ENCODE data around the gene ZXDC. TPM values are rescaled to one million over a fixed set of nuclear protein-coding genes. Genes with fewer than 3 reads are reported as not detected.

ZXDC gene
- total RNA-seq, 1 donor from 2014 or later, result 18.8 TPM

- H3K36me3 ChIP-seq (ENCODE audit: control insufficient read depth in 3 of 3, insufficient read depth in 3 of 3, low read length in 3 of 3), result no peaks in the 10 kb centered on the region
- no peaks in the 10 kb centered on the region for H3K9me3 ChIP-seq (ENCODE audit: control insufficient read depth in 3 of 3, low read length in 3 of 3)
- no peaks in the 10 kb centered on the region for H3K4me1 ChIP-seq (ENCODE audit: control insufficient read depth in 3 of 3, insufficient read depth in 3 of 3, low read length in 3 of 3)
- no peak overlapping the region for H3K9ac ChIP-seq (ENCODE audit: low read depth in 1 of 3, low read length in 3 of 3)
- H3K27me3 ChIP-seq (ENCODE audit: control insufficient read depth in 3 of 3, insufficient read depth in 3 of 3, low read length in 3 of 3), result peaks cover 0 to 4% (median 0%) of the 10 kb centered on the region in 3 donors
- no peak overlapping the region for H3K27ac ChIP-seq (ENCODE audit: low read depth, low read length)
- no peak overlapping the region for H3K4me3 ChIP-seq (ENCODE audit: low read length in 3 of 3)
Observed at GRCh38 chr3:126498929-126499328, 23.2 kb upstream of the ZXDC start.

- no peak overlapping the region for H3K9ac ChIP-seq (ENCODE audit: low read depth in 1 of 3, low read length in 3 of 3)
- no peaks in the 10 kb centered on the region for H3K9me3 ChIP-seq (ENCODE audit: control insufficient read depth in 3 of 3, low read length in 3 of 3)
- H3K27ac ChIP-seq (ENCODE audit: low read depth, low read length), result no peak overlapping the region
- no peaks in the 10 kb centered on the region for H3K36me3 ChIP-seq (ENCODE audit: control insufficient read depth in 3 of 3, insufficient read depth in 3 of 3, low read length in 3 of 3)
- no peaks in the 10 kb centered on the region for H3K27me3 ChIP-seq (ENCODE audit: control insufficient read depth in 3 of 3, insufficient read depth in 3 of 3, low read length in 3 of 3)
- H3K4me3 ChIP-seq (ENCODE audit: low read length in 3 of 3), result no peak overlapping the region
- no peaks in the 10 kb centered on the region for H3K4me1 ChIP-seq (ENCODE audit: control insufficient read depth in 3 of 3, insufficient read depth in 3 of 3, low read length in 3 of 3)
Observed at GRCh38 chr3:126498461-126498860, 22.8 kb upstream of the ZXDC start.

GRCh38 chr3:126497956-126498355 lies 22.3 kb upstream of the ZXDC start:
- no peak overlapping the region for H3K9ac ChIP-seq (ENCODE audit: low read depth in 1 of 3, low read length in 3 of 3)
- H3K27ac ChIP-seq (ENCODE audit: low read depth, low read length), result no peak overlapping the region
- no peaks in the 10 kb centered on the region for H3K36me3 ChIP-seq (ENCODE audit: control insufficient read depth in 3 of 3, insufficient read depth in 3 of 3, low read length in 3 of 3)
- no peak overlapping the region for H3K4me3 ChIP-seq (ENCODE audit: low read length in 3 of 3)
- H3K27me3 ChIP-seq (ENCODE audit: control insufficient read depth in 3 of 3, insufficient read depth in 3 of 3, low read length in 3 of 3), result no peaks in the 10 kb centered on the region
- H3K4me1 ChIP-seq (ENCODE audit: control insufficient read depth in 3 of 3, insufficient read depth in 3 of 3, low read length in 3 of 3), result no peaks in the 10 kb centered on the region
- H3K9me3 ChIP-seq (ENCODE audit: control insufficient read depth in 3 of 3, low read length in 3 of 3), result no peaks in the 10 kb centered on the region

- no peaks in the 10 kb centered on the region for H3K4me1 ChIP-seq (ENCODE audit: control insufficient read depth in 3 of 3, insufficient read depth in 3 of 3, low read length in 3 of 3)
- H3K27ac ChIP-seq (ENCODE audit: low read depth, low read length), result no peak overlapping the region
- H3K27me3 ChIP-seq (ENCODE audit: control insufficient read depth in 3 of 3, insufficient read depth in 3 of 3, low read length in 3 of 3), result peaks cover 0 to 2% (median 0%) of the 10 kb centered on the region in 3 donors
- H3K4me3 ChIP-seq (ENCODE audit: low read length in 3 of 3), result no peak overlapping the region
- no peaks in the 10 kb centered on the region for H3K36me3 ChIP-seq (ENCODE audit: control insufficient read depth in 3 of 3, insufficient read depth in 3 of 3, low read length in 3 of 3)
- no peak overlapping the region for H3K9ac ChIP-seq (ENCODE audit: low read depth in 1 of 3, low read length in 3 of 3)
- H3K9me3 ChIP-seq (ENCODE audit: control insufficient read depth in 3 of 3, low read length in 3 of 3), result no peaks in the 10 kb centered on the region
Observed at GRCh38 chr3:126496894-126497850, 21.5 kb upstream of the ZXDC start.

GRCh38 chr3:126495786-126496185 lies 20.1 kb upstream of the ZXDC start:
- Histone ChIP-seq H3K36me3 (ENCODE audit: control insufficient read depth in 3 of 3, insufficient read depth in 3 of 3, low read length in 3 of 3) (no peaks in the 10 kb centered on the region), H3K4me3 (ENCODE audit: low read length in 3 of 3) (no peak overlapping the region), H3K27me3 (ENCODE audit: control insufficient read depth in 3 of 3, insufficient read depth in 3 of 3, low read length in 3 of 3) (peaks cover 0 to 2% (median 0%) of the 10 kb centered on the region in 3 donors), H3K9ac (ENCODE audit: low read depth in 1 of 3, low read length in 3 of 3) (no peak overlapping the region), H3K9me3 (ENCODE audit: control insufficient read depth in 3 of 3, low read length in 3 of 3) (no peaks in the 10 kb centered on the region), H3K27ac (ENCODE audit: low read depth, low read length) (no peak overlapping the region), H3K4me1 (ENCODE audit: control insufficient read depth in 3 of 3, insufficient read depth in 3 of 3, low read length in 3 of 3) (peaks cover 5 to 9% (median 8%) of the 10 kb centered on the region in 3 donors)

GRCh38 chr3:126494970-126495230 lies 19.2 kb upstream of the ZXDC start:
- H3K27ac ChIP-seq (ENCODE audit: low read depth, low read length), result no peak overlapping the region
- no peak overlapping the region for H3K9ac ChIP-seq (ENCODE audit: low read depth in 1 of 3, low read length in 3 of 3)
- H3K36me3 ChIP-seq (ENCODE audit: control insufficient read depth in 3 of 3, insufficient read depth in 3 of 3, low read length in 3 of 3), result no peaks in the 10 kb centered on the region
- H3K9me3 ChIP-seq (ENCODE audit: control insufficient read depth in 3 of 3, low read length in 3 of 3), result no peaks in the 10 kb centered on the region
- H3K4me1 ChIP-seq (ENCODE audit: control insufficient read depth in 3 of 3, insufficient read depth in 3 of 3, low read length in 3 of 3), result peaks cover 7 to 18% (median 17%) of the 10 kb centered on the region in 3 donors
- peaks cover 0 to 2% (median 0%) of the 10 kb centered on the region in 3 donors for H3K27me3 ChIP-seq (ENCODE audit: control insufficient read depth in 3 of 3, insufficient read depth in 3 of 3, low read length in 3 of 3)
- H3K4me3 ChIP-seq (ENCODE audit: low read length in 3 of 3), result no peak overlapping the region

GRCh38 chr3:126494204-126494969 lies 18.7 kb upstream of the ZXDC start:
- H3K4me1 ChIP-seq (ENCODE audit: control insufficient read depth in 3 of 3, insufficient read depth in 3 of 3, low read length in 3 of 3), result peaks cover 7 to 19% (median 18%) of the 10 kb centered on the region in 3 donors
- no peak overlapping the region for H3K9ac ChIP-seq (ENCODE audit: low read depth in 1 of 3, low read length in 3 of 3)
- no peaks in the 10 kb centered on the region for H3K9me3 ChIP-seq (ENCODE audit: control insufficient read depth in 3 of 3, low read length in 3 of 3)
- peaks cover 0 to 2% (median 0%) of the 10 kb centered on the region in 3 donors for H3K27me3 ChIP-seq (ENCODE audit: control insufficient read depth in 3 of 3, insufficient read depth in 3 of 3, low read length in 3 of 3)
- H3K27ac ChIP-seq (ENCODE audit: low read depth, low read length), result no peak overlapping the region
- no peak overlapping the region for H3K4me3 ChIP-seq (ENCODE audit: low read length in 3 of 3)
- no peaks in the 10 kb centered on the region for H3K36me3 ChIP-seq (ENCODE audit: control insufficient read depth in 3 of 3, insufficient read depth in 3 of 3, low read length in 3 of 3)

GRCh38 chr3:126493739-126494138 lies 18.0 kb upstream of the ZXDC start:
- Histone ChIP-seq H3K4me3 (ENCODE audit: low read length in 3 of 3) (no peak overlapping the region), H3K27ac (ENCODE audit: low read depth, low read length) (no peak overlapping the region), H3K27me3 (ENCODE audit: control insufficient read depth in 3 of 3, insufficient read depth in 3 of 3, low read length in 3 of 3) (peaks cover 0 to 2% (median 0%) of the 10 kb centered on the region in 3 donors), H3K36me3 (ENCODE audit: control insufficient read depth in 3 of 3, insufficient read depth in 3 of 3, low read length in 3 of 3) (no peaks in the 10 kb centered on the region), H3K9ac (ENCODE audit: low read depth in 1 of 3, low read length in 3 of 3) (no peak overlapping the region), H3K4me1 (ENCODE audit: control insufficient read depth in 3 of 3, insufficient read depth in 3 of 3, low read length in 3 of 3) (peaks cover 7 to 19% (median 18%) of the 10 kb centered on the region in 3 donors), H3K9me3 (ENCODE audit: control insufficient read depth in 3 of 3, low read length in 3 of 3) (no peaks in the 10 kb centered on the region)

GRCh38 chr3:126493051-126493450 lies 17.4 kb upstream of the ZXDC start:
- Histone ChIP-seq H3K27ac (ENCODE audit: low read depth, low read length) (no peak overlapping the region), H3K4me1 (ENCODE audit: control insufficient read depth in 3 of 3, insufficient read depth in 3 of 3, low read length in 3 of 3) (peaks cover 7 to 19% (median 18%) of the 10 kb centered on the region in 3 donors), H3K36me3 (ENCODE audit: control insufficient read depth in 3 of 3, insufficient read depth in 3 of 3, low read length in 3 of 3) (no peaks in the 10 kb centered on the region), H3K9me3 (ENCODE audit: control insufficient read depth in 3 of 3, low read length in 3 of 3) (no peaks in the 10 kb centered on the region), H3K9ac (ENCODE audit: low read depth in 1 of 3, low read length in 3 of 3) (no peak overlapping the region), H3K4me3 (ENCODE audit: low read length in 3 of 3) (no peak overlapping the region), H3K27me3 (ENCODE audit: control insufficient read depth in 3 of 3, insufficient read depth in 3 of 3, low read length in 3 of 3) (peaks cover 0 to 2% (median 0%) of the 10 kb centered on the region in 3 donors)
